GM12801 (cell line): Measurements from ENCODE around the gene SBF2.

ENCODE experiments used
- TF ChIP-seq, protein P1 (sequence below): IDR thresholded peaks from one replicate; pipeline ENCODE4 v1.5.1; 2011; ENCODE audit warnings: control low read depth; ENCODE audit not compliant: insufficient read length; ENCODE audit errors: extremely low read depth

The SBF2 gene

GRCh38 chr11:9838229-9838628 lies 455.8 kb downstream of the SBF2 start:
- TF ChIP-seq, protein P1, sequence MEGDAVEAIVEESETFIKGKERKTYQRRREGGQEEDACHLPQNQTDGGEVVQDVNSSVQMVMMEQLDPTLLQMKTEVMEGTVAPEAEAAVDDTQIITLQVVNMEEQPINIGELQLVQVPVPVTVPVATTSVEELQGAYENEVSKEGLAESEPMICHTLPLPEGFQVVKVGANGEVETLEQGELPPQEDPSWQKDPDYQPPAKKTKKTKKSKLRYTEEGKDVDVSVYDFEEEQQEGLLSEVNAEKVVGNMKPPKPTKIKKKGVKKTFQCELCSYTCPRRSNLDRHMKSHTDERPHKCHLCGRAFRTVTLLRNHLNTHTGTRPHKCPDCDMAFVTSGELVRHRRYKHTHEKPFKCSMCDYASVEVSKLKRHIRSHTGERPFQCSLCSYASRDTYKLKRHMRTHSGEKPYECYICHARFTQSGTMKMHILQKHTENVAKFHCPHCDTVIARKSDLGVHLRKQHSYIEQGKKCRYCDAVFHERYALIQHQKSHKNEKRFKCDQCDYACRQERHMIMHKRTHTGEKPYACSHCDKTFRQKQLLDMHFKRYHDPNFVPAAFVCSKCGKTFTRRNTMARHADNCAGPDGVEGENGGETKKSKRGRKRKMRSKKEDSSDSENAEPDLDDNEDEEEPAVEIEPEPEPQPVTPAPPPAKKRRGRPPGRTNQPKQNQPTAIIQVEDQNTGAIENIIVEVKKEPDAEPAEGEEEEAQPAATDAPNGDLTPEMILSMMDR: no peak

- TF ChIP-seq, protein P1: no peak
These were observed 459.7 kb downstream of the SBF2 start for GRCh38 chr11:9834291-9834690.

DNA sequence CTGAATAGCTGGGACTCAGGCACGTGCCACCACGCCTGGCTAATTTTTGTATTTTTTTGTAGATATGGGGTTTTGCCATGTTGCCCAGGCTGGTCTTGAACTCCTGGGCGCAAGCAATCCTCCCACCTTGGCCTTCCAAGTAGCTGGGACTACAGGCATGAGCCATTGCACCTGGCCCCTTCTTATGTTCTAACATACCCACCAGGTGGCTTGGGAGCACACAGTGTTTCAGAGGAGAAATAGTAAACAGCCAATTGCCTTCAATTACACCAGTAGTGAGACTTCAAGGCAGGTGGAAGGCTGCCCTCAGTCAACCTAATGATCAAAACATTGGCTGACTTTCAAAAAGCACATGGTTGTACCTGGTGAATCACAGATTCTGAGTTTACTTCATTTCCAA lies 462.9 kb downstream of the SBF2 start:
- TF ChIP-seq, protein P1: no peak

DNA sequence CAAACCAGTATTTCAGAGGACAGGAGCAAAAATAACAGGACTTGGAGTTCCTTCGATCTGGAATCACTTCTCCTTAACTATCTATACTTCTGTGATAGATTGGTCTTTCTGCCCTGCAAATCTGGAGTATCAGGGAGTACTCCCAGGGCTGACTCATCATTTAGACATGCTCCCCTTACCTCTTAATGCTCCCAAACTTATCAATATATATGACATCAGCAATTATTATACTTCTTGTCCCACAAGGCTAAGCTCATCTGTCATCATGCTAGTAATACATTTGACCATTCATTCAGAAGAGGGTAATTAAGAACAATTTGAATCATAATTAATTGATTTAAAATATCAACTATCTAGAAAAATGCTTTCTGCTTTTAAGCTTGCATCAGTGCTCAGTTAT lies 466.3 kb downstream of the SBF2 start:
- TF ChIP-seq, protein P1: no peak

GRCh38 chr11:9826390-9826789 lies 467.6 kb downstream of the SBF2 start:
- TF ChIP-seq, protein P1: no peak

GRCh38 chr11:9825895-9826294 lies 468.1 kb downstream of the SBF2 start:
- TF ChIP-seq, protein P1: no peak

DNA sequence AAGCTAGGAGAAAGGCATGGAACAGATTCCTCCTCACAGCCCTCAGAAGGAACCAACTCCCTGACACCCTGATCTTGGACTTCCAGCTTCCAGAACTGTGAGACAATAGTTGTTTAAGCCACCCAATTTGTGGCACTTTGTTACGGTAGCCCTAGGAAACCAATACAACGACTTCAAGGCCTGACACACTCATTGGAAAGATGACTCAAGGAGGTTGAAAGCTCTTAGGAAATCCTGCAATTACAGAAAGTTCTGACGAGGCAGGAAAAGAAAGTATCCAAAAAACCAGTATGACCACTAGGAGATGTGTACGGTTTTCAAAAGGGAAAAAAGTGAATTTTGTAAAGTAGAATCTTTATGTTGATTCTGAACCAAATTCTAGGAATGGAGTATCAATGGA lies 468.7 kb downstream of the SBF2 start:
- TF ChIP-seq, protein P1: no peak

DNA sequence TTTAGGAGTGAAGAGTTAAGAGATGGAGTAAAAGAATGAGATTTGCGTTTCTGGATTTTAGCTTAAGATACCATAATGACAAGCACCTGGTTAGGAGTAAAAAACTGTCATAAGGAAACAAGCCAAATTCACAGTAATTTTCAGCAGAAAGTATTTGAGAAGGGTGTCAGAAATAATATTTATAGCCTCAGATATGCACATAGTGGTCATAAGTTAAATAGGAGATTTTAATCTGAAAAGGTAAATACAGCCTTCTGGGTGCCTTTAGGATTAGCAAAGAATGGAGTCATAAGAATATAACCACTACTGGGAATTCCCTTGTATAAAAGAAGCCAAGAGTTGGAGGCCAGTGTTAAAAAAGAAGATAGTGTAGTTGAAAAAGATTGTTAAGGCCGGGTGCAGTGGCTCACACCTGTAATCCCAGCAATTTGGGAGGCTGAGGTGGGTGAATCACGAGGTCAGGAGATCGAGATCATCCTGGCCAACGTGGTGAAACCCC lies 470.1 kb downstream of the SBF2 start:
- TF ChIP-seq, protein P1: no peak
